SU-DHL-6 (cell line): ENCODE data around the gene FRMD3.

ENCODE experiments used
- H2AFZ ChIP-seq: fragments of 200-600 bp; sonication (generic); 2 replicates; pipeline ENCODE4 v1.6.1; 2014; ENCODE audit warnings: low read depth, mild to moderate bottlenecking, moderate library complexity, mixed read lengths, antibody characterized with exemption, low read length; ENCODE audit not compliant: severe bottlenecking
- H3F3A ChIP-seq: fragments of 200-600 bp; shearing (Covaris generic); 2 replicates; pipeline ENCODE4 v1.6.0; 2016; ENCODE audit warnings: antibody characterized with exemption, mild to moderate bottlenecking; ENCODE audit not compliant: insufficient read depth
- H3K27ac ChIP-seq: fragments of 200-600 bp; sonication (generic); 2 replicates; pipeline ENCODE4 v1.5.1; 2016; ENCODE audit warnings: low read depth, mild to moderate bottlenecking, low read length, moderate library complexity, mixed read lengths
- H3K27me3 ChIP-seq: fragments of 200-600 bp; sonication (generic), shearing (Covaris generic); 2 replicates; pipeline ENCODE4 v1.6.0; 2014; ENCODE audit warnings: mild to moderate bottlenecking, low read length
- H3K36me3 ChIP-seq: fragments of 200-600 bp; sonication (generic); 2 replicates; pipeline ENCODE4 v1.6.1; 2014; ENCODE audit warnings: mild to moderate bottlenecking, low read length, mixed read lengths
- H3K4me2 ChIP-seq: fragments of 300-600, 200-600 bp; shearing (Covaris generic), sonication (generic); 2 replicates; pipeline ENCODE4 v1.6.0; 2014; ENCODE audit warnings: low read length, low read depth, mild to moderate bottlenecking; ENCODE audit not compliant: poor library complexity, severe bottlenecking
- H3K4me3 ChIP-seq: fragments of 200-600 bp; sonication (generic); 2 replicates; pipeline ENCODE4 v1.5.1; 2014; ENCODE audit warnings: antibody characterized with exemption, low read length, mild to moderate bottlenecking, mixed read lengths; ENCODE audit not compliant: insufficient read depth, poor library complexity, severe bottlenecking
- H3K79me2 ChIP-seq: fragments of 200-600 bp; sonication (generic); 2 replicates; pipeline ENCODE4 v1.6.1; 2014; ENCODE audit warnings: mild to moderate bottlenecking, low read length, moderate library complexity; ENCODE audit not compliant: insufficient read depth
- H3K9ac ChIP-seq: fragments of 200-600 bp; sonication (generic); 2 replicates; pipeline ENCODE4 v1.7.0; 2014; ENCODE audit warnings: mild to moderate bottlenecking, low read length
- H3K9me2 ChIP-seq: fragments of 200-600 bp; sonication (generic); replicated peaks from 2 replicates; pipeline ENCODE4 v1.6.1; 2014; ENCODE audit warnings: low read length; ENCODE audit not compliant: insufficient read depth
- H3K9me3 ChIP-seq: fragments of 200-600 bp; sonication (generic); 2 replicates; pipeline ENCODE4 v1.6.1; 2014; ENCODE audit warnings: low read length, mixed read lengths; ENCODE audit not compliant: insufficient read depth
- H4K20me1 ChIP-seq: fragments of 200-600 bp; sonication (generic); 2 replicates; pipeline ENCODE4 v1.6.1; 2014; ENCODE audit warnings: low read depth, mild to moderate bottlenecking, antibody characterized with exemption, low read length, moderate library complexity, mixed read lengths
- CTCF ChIP-seq: fragments of 200-600 bp; sonication (generic); IDR thresholded peaks from one replicate; pipeline ENCODE4 v1.5.1; 2017; ENCODE audit warnings: antibody characterized with exemption, mild to moderate bottlenecking, low read length, moderate library complexity; ENCODE audit not compliant: insufficient read depth, poor library complexity, severe bottlenecking
- EZH2phosphoT487 ChIP-seq: fragments of 200-600 bp; sonication (generic), shearing (Covaris generic); conservative IDR thresholded peaks from 2 replicates; pipeline ENCODE4 v1.6.1; 2018; ENCODE audit warnings: mild to moderate bottlenecking, antibody characterized with exemption, low read length, moderate library complexity, mixed read lengths

Gene FRMD3

GRCh38 chr9:83560169-83560826 is 22.1 kb upstream of the FRMD3 start:
- Histone ChIP-seq H3K79me2 (no peaks in the 10 kb centered on the region), H2AFZ (no peak overlapping the region), H3K9me3 (no peaks in the 10 kb centered on the region), H3K36me3 (no peaks in the 10 kb centered on the region), H3K9ac (no peak overlapping the region), H3K27me3 (no peaks in the 10 kb centered on the region), H4K20me1 (no peaks in the 10 kb centered on the region), H3F3A (no peaks in the 10 kb centered on the region), H3K4me3 (no peak overlapping the region), H3K9me2 (no peaks in the 10 kb centered on the region), H3K27ac (no peak overlapping the region), H3K4me2 (no peak overlapping the region)
- no peak for TF ChIP-seq EZH2phosphoT487
- no peak for TF ChIP-seq CTCF

DNA sequence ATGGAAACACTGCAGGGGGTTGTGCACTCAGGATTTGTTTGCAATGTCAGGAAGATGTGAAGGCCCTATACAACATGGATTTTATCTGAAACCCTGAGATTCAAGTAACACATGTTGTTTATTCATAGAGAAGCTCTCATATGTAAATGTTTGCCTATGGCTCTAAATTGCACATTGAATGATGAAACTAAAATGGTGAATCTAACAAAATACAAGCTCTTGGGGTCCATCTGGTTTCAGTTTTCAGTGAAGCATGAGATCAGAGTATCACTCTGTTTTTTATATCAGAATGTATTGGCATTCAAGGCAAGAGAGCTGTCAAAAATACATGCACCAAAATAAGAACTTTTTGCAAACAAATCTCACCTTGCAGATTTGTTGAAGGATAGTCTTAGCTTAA is 19.6 kb upstream of the FRMD3 start:
- TF ChIP-seq CTCF (no peak), EZH2phosphoT487 (no peak)
- Histone ChIP-seq H3K79me2 (no peaks in the 10 kb centered on the region), H3K4me3 (no peak overlapping the region), H3K27me3 (no peaks in the 10 kb centered on the region), H3K9me2 (no peaks in the 10 kb centered on the region), H2AFZ (no peak overlapping the region), H3K9ac (no peak overlapping the region), H3F3A (no peaks in the 10 kb centered on the region), H3K4me2 (no peak overlapping the region), H3K36me3 (no peaks in the 10 kb centered on the region), H3K27ac (no peak overlapping the region), H3K9me3 (no peaks in the 10 kb centered on the region), H4K20me1 (no peaks in the 10 kb centered on the region)

DNA sequence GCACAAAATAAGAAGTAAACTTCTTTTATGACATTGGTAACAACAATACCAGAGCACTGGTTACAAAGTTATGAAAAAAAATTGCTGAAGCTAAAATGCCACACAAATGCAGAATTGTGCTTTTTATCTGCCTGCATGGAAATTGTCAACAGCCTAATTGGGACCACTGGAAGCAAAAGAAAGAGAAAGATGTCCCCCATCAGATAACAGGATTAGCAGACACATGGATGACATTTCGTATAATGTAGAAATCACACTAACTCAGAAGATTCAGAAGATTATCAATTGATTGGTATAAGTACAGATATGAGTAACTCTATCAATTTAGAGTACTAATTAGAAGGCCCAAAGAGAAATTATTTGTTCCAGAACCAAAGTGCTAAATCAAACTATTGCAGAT is 19.1 kb upstream of the FRMD3 start:
- Histone ChIP-seq H3K9me2 (no peaks in the 10 kb centered on the region), H3F3A (no peaks in the 10 kb centered on the region), H3K4me2 (no peak overlapping the region), H3K27ac (no peak overlapping the region), H2AFZ (no peak overlapping the region), H3K79me2 (no peaks in the 10 kb centered on the region), H3K9ac (no peak overlapping the region), H3K36me3 (no peaks in the 10 kb centered on the region), H3K27me3 (no peaks in the 10 kb centered on the region), H3K9me3 (no peaks in the 10 kb centered on the region), H4K20me1 (no peaks in the 10 kb centered on the region), H3K4me3 (no peak overlapping the region)
- no peak for TF ChIP-seq CTCF
